ENCODE measurements around the gene RSPRY1.

RSPRY1 gene

DNA sequence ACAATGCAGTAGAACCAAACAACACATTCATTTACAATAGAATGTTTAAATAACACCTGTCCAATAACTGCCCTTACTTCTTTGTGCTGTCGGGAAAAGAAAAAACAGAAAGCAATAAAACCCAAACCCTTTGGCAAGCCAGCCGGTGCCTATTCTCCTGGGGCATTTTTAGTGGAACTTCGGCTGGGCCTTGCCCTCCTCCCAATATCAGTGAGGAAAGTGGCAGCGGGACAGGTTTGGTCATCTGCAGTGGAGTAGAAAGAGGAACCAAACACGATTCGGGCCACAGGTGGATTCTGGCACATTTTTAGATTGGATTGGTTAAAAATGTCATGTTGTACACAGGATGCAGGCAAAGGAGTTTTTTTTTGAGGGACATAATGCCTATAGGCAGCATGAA is 32.3 kb upstream of the RSPRY1 start:
- no peak overlapping the region for H3K4me3 ChIP-seq (ENCODE audit: low read length in 2 of 2)
- H3K4me1 ChIP-seq (ENCODE audit: control insufficient read depth, insufficient read depth, low read length): no peaks in the 10 kb centered on the region
- no peaks in the 10 kb centered on the region for H3K27me3 ChIP-seq (ENCODE audit: control insufficient read depth in 1 of 2, insufficient read depth in 2 of 2, low read length in 2 of 2)
- H3K9ac ChIP-seq (ENCODE audit: low read length in 2 of 2): no peak overlapping the region
- H3K36me3 ChIP-seq (ENCODE audit: control insufficient read depth in 2 of 2, insufficient read depth in 2 of 2, low read length in 2 of 2): peaks cover 34 to 35% of the 10 kb centered on the region in 2 donors
- no peak overlapping the region for H3K27ac ChIP-seq (ENCODE audit: low read length)
- no peaks in the 10 kb centered on the region for H3K9me3 ChIP-seq (ENCODE audit: control insufficient read depth in 2 of 2, low read length in 2 of 2)

DNA sequence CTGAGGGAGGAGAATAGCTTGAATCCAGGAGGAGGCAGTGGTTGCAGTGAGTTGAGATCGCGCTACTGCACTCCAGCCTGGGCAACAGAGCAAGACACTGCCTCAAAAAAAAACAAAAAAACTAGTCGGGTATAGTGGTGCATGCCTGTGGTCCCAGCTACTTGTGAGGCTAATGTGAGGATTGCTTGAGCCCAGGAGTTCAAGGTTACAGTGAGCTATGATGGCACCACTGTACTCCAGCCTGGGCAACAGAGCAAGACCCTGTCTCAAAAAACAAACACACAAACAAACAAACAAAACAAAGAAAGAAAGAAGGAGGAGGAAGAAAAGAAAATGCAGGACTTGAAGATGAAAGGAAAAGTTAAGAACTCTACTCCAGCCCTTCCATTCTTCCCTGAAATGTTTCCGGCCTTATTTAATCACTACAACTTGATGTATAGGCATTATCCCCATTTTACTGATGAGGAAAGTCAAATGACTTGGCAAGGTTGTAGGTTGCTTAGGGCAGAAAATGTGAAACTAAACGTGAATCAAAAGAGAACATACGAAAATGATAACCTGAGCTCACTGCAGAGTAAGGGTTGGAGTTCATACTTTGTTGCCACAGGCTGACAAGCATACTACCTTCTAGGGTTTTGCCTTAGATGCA is 30.3 kb upstream of the RSPRY1 start:
- Histone ChIP-seq H3K4me1 (ENCODE audit: control insufficient read depth, insufficient read depth, low read length) (no peaks in the 10 kb centered on the region), H3K9ac (ENCODE audit: low read length in 2 of 2) (no peak overlapping the region), H3K27ac (ENCODE audit: low read length) (no peak overlapping the region), H3K9me3 (ENCODE audit: control insufficient read depth in 2 of 2, low read length in 2 of 2) (no peaks in the 10 kb centered on the region), H3K27me3 (ENCODE audit: control insufficient read depth in 1 of 2, insufficient read depth in 2 of 2, low read length in 2 of 2) (no peaks in the 10 kb centered on the region), H3K36me3 (ENCODE audit: control insufficient read depth in 2 of 2, insufficient read depth in 2 of 2, low read length in 2 of 2) (peaks cover 34 to 42% of the 10 kb centered on the region in 2 donors), H3K4me3 (ENCODE audit: low read length in 2 of 2) (no peak overlapping the region)

GRCh38 chr16:57156351-57156703 is 29.8 kb upstream of the RSPRY1 start:
- H3K9me3 ChIP-seq (ENCODE audit: control insufficient read depth in 2 of 2, low read length in 2 of 2): no peaks in the 10 kb centered on the region
- no peak overlapping the region for H3K27ac ChIP-seq (ENCODE audit: low read length)
- H3K27me3 ChIP-seq (ENCODE audit: control insufficient read depth in 1 of 2, insufficient read depth in 2 of 2, low read length in 2 of 2): no peaks in the 10 kb centered on the region
- no peaks in the 10 kb centered on the region for H3K4me1 ChIP-seq (ENCODE audit: control insufficient read depth, insufficient read depth, low read length)
- no peak overlapping the region for H3K9ac ChIP-seq (ENCODE audit: low read length in 2 of 2)
- peaks cover 34 to 42% of the 10 kb centered on the region in 2 donors for H3K36me3 ChIP-seq (ENCODE audit: control insufficient read depth in 2 of 2, insufficient read depth in 2 of 2, low read length in 2 of 2)
- no peak overlapping the region for H3K4me3 ChIP-seq (ENCODE audit: low read length in 2 of 2)

DNA sequence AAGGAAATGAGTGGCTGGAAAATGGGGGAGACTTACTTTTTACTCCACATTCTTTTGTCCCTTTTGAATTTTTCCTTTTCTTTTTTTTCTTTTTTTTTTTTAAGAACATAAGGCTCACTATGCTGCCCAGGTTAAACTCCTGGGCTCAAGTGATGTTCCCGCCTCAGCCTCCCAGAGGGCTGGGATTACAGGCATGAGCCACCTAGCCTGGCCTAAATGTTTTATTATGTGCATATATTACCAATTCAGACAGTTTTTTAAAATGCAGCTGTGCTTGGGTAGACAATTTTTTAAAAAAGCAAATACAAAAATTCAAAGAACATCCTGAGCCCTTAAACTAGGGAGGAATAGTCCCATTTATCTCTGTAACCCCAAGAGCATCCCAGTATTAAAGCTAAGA is 28.6 kb upstream of the RSPRY1 start:
- Histone ChIP-seq H3K4me1 (ENCODE audit: control insufficient read depth, insufficient read depth, low read length) (no peaks in the 10 kb centered on the region), H3K27ac (ENCODE audit: low read length) (no peak overlapping the region), H3K4me3 (ENCODE audit: low read length in 2 of 2) (no peak overlapping the region), H3K36me3 (ENCODE audit: control insufficient read depth in 2 of 2, insufficient read depth in 2 of 2, low read length in 2 of 2) (peaks cover 30 to 41% of the 10 kb centered on the region in 2 donors), H3K9me3 (ENCODE audit: control insufficient read depth in 2 of 2, low read length in 2 of 2) (no peaks in the 10 kb centered on the region), H3K27me3 (ENCODE audit: control insufficient read depth in 1 of 2, insufficient read depth in 2 of 2, low read length in 2 of 2) (no peaks in the 10 kb centered on the region), H3K9ac (ENCODE audit: low read length in 2 of 2) (no peak overlapping the region)

DNA sequence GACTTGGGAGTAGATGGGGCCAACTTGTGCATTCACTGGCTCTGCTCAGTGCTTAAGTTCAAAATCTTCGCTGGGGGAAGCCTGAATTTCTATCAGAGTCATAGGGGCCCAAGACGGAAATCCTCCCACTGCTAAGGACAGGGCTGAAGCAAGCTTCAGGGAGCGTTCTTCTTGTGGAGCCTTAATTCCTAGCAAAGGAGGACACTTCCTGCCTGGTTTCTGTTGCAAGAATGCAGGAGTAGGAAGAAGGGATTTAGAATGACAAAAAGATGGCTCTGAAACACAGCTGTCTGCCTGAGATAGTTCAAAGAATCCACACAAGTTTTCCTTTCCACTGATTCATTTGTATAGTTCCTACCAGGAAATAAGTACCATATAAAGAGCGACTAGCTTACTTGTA is 26.7 kb upstream of the RSPRY1 start:
- Histone ChIP-seq H3K27me3 (ENCODE audit: control insufficient read depth in 1 of 2, insufficient read depth in 2 of 2, low read length in 2 of 2) (no peaks in the 10 kb centered on the region), H3K9me3 (ENCODE audit: control insufficient read depth in 2 of 2, low read length in 2 of 2) (no peaks in the 10 kb centered on the region), H3K4me1 (ENCODE audit: control insufficient read depth, insufficient read depth, low read length) (no peaks in the 10 kb centered on the region), H3K4me3 (ENCODE audit: low read length in 2 of 2) (no peak overlapping the region), H3K27ac (ENCODE audit: low read length) (no peak overlapping the region), H3K36me3 (ENCODE audit: control insufficient read depth in 2 of 2, insufficient read depth in 2 of 2, low read length in 2 of 2) (peaks cover 26 to 36% of the 10 kb centered on the region in 2 donors), H3K9ac (ENCODE audit: low read length in 2 of 2) (no peak overlapping the region)

GRCh38 chr16:57163842-57164241 is 22.3 kb upstream of the RSPRY1 start:
- H3K27ac ChIP-seq (ENCODE audit: low read length): no peak overlapping the region
- H3K9me3 ChIP-seq (ENCODE audit: control insufficient read depth in 2 of 2, low read length in 2 of 2): no peaks in the 10 kb centered on the region
- no peaks in the 10 kb centered on the region for H3K27me3 ChIP-seq (ENCODE audit: control insufficient read depth in 1 of 2, insufficient read depth in 2 of 2, low read length in 2 of 2)
- no peak overlapping the region for H3K4me3 ChIP-seq (ENCODE audit: low read length in 2 of 2)
- H3K4me1 ChIP-seq (ENCODE audit: control insufficient read depth, insufficient read depth, low read length): no peaks in the 10 kb centered on the region
- H3K36me3 ChIP-seq (ENCODE audit: control insufficient read depth in 2 of 2, insufficient read depth in 2 of 2, low read length in 2 of 2): peaks cover 32 to 40% of the 10 kb centered on the region in 2 donors
- no peak overlapping the region for H3K9ac ChIP-seq (ENCODE audit: low read length in 2 of 2)

- Histone ChIP-seq H3K27me3 (ENCODE audit: control insufficient read depth in 1 of 2, insufficient read depth in 2 of 2, low read length in 2 of 2) (no peaks in the 10 kb centered on the region), H3K36me3 (ENCODE audit: control insufficient read depth in 2 of 2, insufficient read depth in 2 of 2, low read length in 2 of 2) (peaks cover 39 to 40% of the 10 kb centered on the region in 2 donors), H3K9ac (ENCODE audit: low read length in 2 of 2) (no peak overlapping the region), H3K9me3 (ENCODE audit: control insufficient read depth in 2 of 2, low read length in 2 of 2) (no peaks in the 10 kb centered on the region), H3K4me1 (ENCODE audit: control insufficient read depth, insufficient read depth, low read length) (no peaks in the 10 kb centered on the region), H3K4me3 (ENCODE audit: low read length in 2 of 2) (no peak overlapping the region), H3K27ac (ENCODE audit: low read length) (no peak overlapping the region)
Observed at GRCh38 chr16:57165483-57165882, 20.6 kb upstream of the RSPRY1 start.

GRCh38 chr16:57165938-57166337 is 20.2 kb upstream of the RSPRY1 start:
- Histone ChIP-seq H3K27ac (ENCODE audit: low read length) (no peak overlapping the region), H3K36me3 (ENCODE audit: control insufficient read depth in 2 of 2, insufficient read depth in 2 of 2, low read length in 2 of 2) (peaks cover 41 to 42% of the 10 kb centered on the region in 2 donors), H3K9ac (ENCODE audit: low read length in 2 of 2) (no peak overlapping the region), H3K27me3 (ENCODE audit: control insufficient read depth in 1 of 2, insufficient read depth in 2 of 2, low read length in 2 of 2) (no peaks in the 10 kb centered on the region), H3K4me1 (ENCODE audit: control insufficient read depth, insufficient read depth, low read length) (no peaks in the 10 kb centered on the region), H3K4me3 (ENCODE audit: low read length in 2 of 2) (no peak overlapping the region), H3K9me3 (ENCODE audit: control insufficient read depth in 2 of 2, low read length in 2 of 2) (no peaks in the 10 kb centered on the region)

GRCh38 chr16:57166451-57166850 is 19.7 kb upstream of the RSPRY1 start:
- H3K27ac ChIP-seq (ENCODE audit: low read length): no peak overlapping the region
- no peak overlapping the region for H3K4me3 ChIP-seq (ENCODE audit: low read length in 2 of 2)
- peaks cover 46 to 47% of the 10 kb centered on the region in 2 donors for H3K36me3 ChIP-seq (ENCODE audit: control insufficient read depth in 2 of 2, insufficient read depth in 2 of 2, low read length in 2 of 2)
- no peaks in the 10 kb centered on the region for H3K27me3 ChIP-seq (ENCODE audit: control insufficient read depth in 1 of 2, insufficient read depth in 2 of 2, low read length in 2 of 2)
- H3K9ac ChIP-seq (ENCODE audit: low read length in 2 of 2): no peak overlapping the region
- no peaks in the 10 kb centered on the region for H3K9me3 ChIP-seq (ENCODE audit: control insufficient read depth in 2 of 2, low read length in 2 of 2)
- H3K4me1 ChIP-seq (ENCODE audit: control insufficient read depth, insufficient read depth, low read length): no peaks in the 10 kb centered on the region

- no peak overlapping the region for H3K27ac ChIP-seq (ENCODE audit: low read length)
Observed at GRCh38 chr16:57166951-57167350, 19.2 kb upstream of the RSPRY1 start.

DNA sequence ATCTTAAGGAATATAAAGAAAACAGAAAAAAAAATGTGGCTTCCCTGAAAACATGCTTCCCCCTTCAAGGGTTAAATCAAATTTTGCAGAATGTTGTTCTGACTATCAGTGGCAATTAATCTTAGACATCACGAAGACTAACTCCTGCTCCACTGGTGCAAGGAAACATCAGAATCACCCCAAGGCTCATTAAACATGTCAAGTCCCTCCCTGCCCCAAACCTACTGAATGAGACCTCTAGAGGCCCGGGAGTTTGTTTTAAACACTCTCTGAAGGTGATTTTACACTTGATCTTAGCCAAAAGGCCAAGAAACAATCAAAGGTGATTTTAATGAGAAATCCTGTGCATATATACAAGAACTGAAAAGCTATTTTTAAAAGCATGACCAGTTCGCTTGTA is 18.6 kb upstream of the RSPRY1 start:
- no peaks in the 10 kb centered on the region for H3K27me3 ChIP-seq (ENCODE audit: control insufficient read depth in 1 of 2, insufficient read depth in 2 of 2, low read length in 2 of 2)
- H3K4me3 ChIP-seq (ENCODE audit: low read length in 2 of 2): no peak overlapping the region
- H3K9ac ChIP-seq (ENCODE audit: low read length in 2 of 2): no peak overlapping the region
- H3K27ac ChIP-seq (ENCODE audit: low read length): no peak overlapping the region
- no peaks in the 10 kb centered on the region for H3K9me3 ChIP-seq (ENCODE audit: control insufficient read depth in 2 of 2, low read length in 2 of 2)
- H3K36me3 ChIP-seq (ENCODE audit: control insufficient read depth in 2 of 2, insufficient read depth in 2 of 2, low read length in 2 of 2): peaks cover 53 to 58% of the 10 kb centered on the region in 2 donors
- no peaks in the 10 kb centered on the region for H3K4me1 ChIP-seq (ENCODE audit: control insufficient read depth, insufficient read depth, low read length)

More at GRCh38 chr16:57166951-57167350, 19.2 kb upstream of the RSPRY1 start:
- H3K9ac ChIP-seq (ENCODE audit: low read length in 2 of 2): no peak overlapping the region
- H3K4me3 ChIP-seq (ENCODE audit: low read length in 2 of 2): no peak overlapping the region
- no peaks in the 10 kb centered on the region for H3K9me3 ChIP-seq (ENCODE audit: control insufficient read depth in 2 of 2, low read length in 2 of 2)
- H3K4me1 ChIP-seq (ENCODE audit: control insufficient read depth, insufficient read depth, low read length): no peaks in the 10 kb centered on the region
- no peaks in the 10 kb centered on the region for H3K27me3 ChIP-seq (ENCODE audit: control insufficient read depth in 1 of 2, insufficient read depth in 2 of 2, low read length in 2 of 2)
- H3K36me3 ChIP-seq (ENCODE audit: control insufficient read depth in 2 of 2, insufficient read depth in 2 of 2, low read length in 2 of 2): peaks cover 52% of the 10 kb centered on the region in 2 donors
